OCI-M2 (cell line): ENCODE measurements around the gene BRINP2.

Source experiments
- DNase-seq: peaks from one replicate; lab custom pipeline; 2025; ENCODE audit not compliant: unreplicated experiment; lab: John Stamatoyannopoulos, UW

Gene BRINP2

GRCh38 chr1:177164380-177165068, 6.2 kb upstream of the BRINP2 start, which contains the start of gene ASTN1:
TSS of gene ASTN1 (minus strand) at chr1:177164712. CDS start at chr1:177164676, 36 bp downstream.
- DNase-seq, result no peak

- DNase-seq, result no peak
Measured at GRCh38 chr1:177165069-177165439, 5.7 kb upstream of the BRINP2 start.

GRCh38 chr1:177171536-177172123, 872 bp downstream of the BRINP2 start:
- DNase-seq, result no peak

- DNase-seq, result no peak
Measured at GRCh38 chr1:177172272-177172671, 1.5 kb downstream of the BRINP2 start.

- DNase-seq, result no peak
Measured at GRCh38 chr1:177172866-177173265, 2.1 kb downstream of the BRINP2 start.

- DNase-seq, result no peak
Measured at GRCh38 chr1:177173976-177174375, 3.2 kb downstream of the BRINP2 start.

- no peak for DNase-seq
Measured at GRCh38 chr1:177174921-177175634, 4.3 kb downstream of the BRINP2 start.

- no peak for DNase-seq
Measured at GRCh38 chr1:177181280-177181630, 10.5 kb downstream of the BRINP2 start.

- DNase-seq, result no peak
Measured at GRCh38 chr1:177181631-177182291, 11.0 kb downstream of the BRINP2 start.

GRCh38 chr1:177183836-177184235, 13.1 kb downstream of the BRINP2 start:
- DNase-seq, result no peak

- no peak for DNase-seq
Measured at GRCh38 chr1:177185209-177185608, 14.5 kb downstream of the BRINP2 start.

- no peak for DNase-seq
Measured at GRCh38 chr1:177186639-177187038, 15.9 kb downstream of the BRINP2 start.

- no peak for DNase-seq
Measured at GRCh38 chr1:177190308-177190970, 19.7 kb downstream of the BRINP2 start.

GRCh38 chr1:177198243-177198642, 27.5 kb downstream of the BRINP2 start:
- no peak for DNase-seq

- no peak for DNase-seq
Measured at GRCh38 chr1:177200290-177200689, 29.5 kb downstream of the BRINP2 start.

GRCh38 chr1:177206831-177207355, 36.1 kb downstream of the BRINP2 start:
- DNase-seq, result no peak

- DNase-seq, result no peak
Measured at GRCh38 chr1:177208920-177209319, 38.2 kb downstream of the BRINP2 start.

- no peak for DNase-seq
Measured at GRCh38 chr1:177209357-177209756, 38.6 kb downstream of the BRINP2 start.

- no peak for DNase-seq
Measured at GRCh38 chr1:177210071-177210470, 39.3 kb downstream of the BRINP2 start.

- DNase-seq, result no peak
Measured at GRCh38 chr1:177211231-177211630, 40.5 kb downstream of the BRINP2 start.

- no peak for DNase-seq
Measured at GRCh38 chr1:177216587-177217202, 45.9 kb downstream of the BRINP2 start.
